Left ventricle myocardium inferior (tissue), 1 donor: ENCODE measurements around the gene GPR39. TPM values are rescaled to one million over a fixed set of nuclear protein-coding genes. Genes with fewer than 3 reads are reported as not detected.

ENCODE experiments used
- DNase-seq: peaks from one replicate; pipeline ENCODE4 v3.0.0-alpha.2; 2020
- H3K27ac ChIP-seq: fragments of 200-600 bp; replicated peaks from 2 replicates; pipeline ENCODE4 v1.8.0; 2021
- H3K27me3 ChIP-seq: fragments of 200-600 bp; 2 replicates; pipeline ENCODE4 v1.8.0; 2021; ENCODE audit warnings: low read depth
- H3K36me3 ChIP-seq: fragments of 200-600 bp; 2 replicates; pipeline ENCODE4 v1.8.0; 2021
- H3K4me1 ChIP-seq: fragments of 200-600 bp; 2 replicates; pipeline ENCODE4 v1.8.0; 2021
- H3K4me3 ChIP-seq: fragments of 200-600 bp; 2 replicates; pipeline ENCODE4 v1.8.0; 2021; ENCODE audit warnings: mild to moderate bottlenecking, moderate library complexity
- H3K9me3 ChIP-seq: fragments of 200-600 bp; replicated peaks from 2 replicates; pipeline ENCODE4 v1.8.0; 2021
- CTCF ChIP-seq: fragments of 200-600 bp; IDR thresholded peaks from 2 replicates; pipeline ENCODE4 v1.8.0; 2021; ENCODE audit warnings: antibody characterized with exemption, mild to moderate bottlenecking, borderline replicate concordance
- intact Hi-C: fragments of 100-400 bp; cut with micrococcal nuclease; formaldehyde crosslinking; loops from one replicate; pipeline ENCODE4 v1.11.0; 2022
- total RNA-seq: library from RNA; stranded (reverse); fragmentation: NEBNext Ultra II Directional; extraction: Animal tissue kit (Norgen Biotek cat#: 25700); gene quantifications from one replicate; pipeline ENCODE4 v1.2.1, GENCODE V29; 2021
- donor health status: DM: no; HTN: yes; CAD: no; lungs with severe emphysema.

GPR39 gene
- total RNA-seq, 1 donor from 2014 or later: not detected

GRCh38 chr2:132430895-132431294, 14.3 kb downstream of the GPR39 start:
- no peak for TF ChIP-seq CTCF
- Histone ChIP-seq H3K27me3 (peaks cover 9% of the 10 kb centered on the region), H3K4me3 (no peak overlapping the region), H3K4me1 (no peaks in the 10 kb centered on the region), H3K9me3 (peaks cover 16% of the 10 kb centered on the region), H3K27ac (no peak overlapping the region), H3K36me3 (no peaks in the 10 kb centered on the region)
- DNase-seq: no peak
- intact Hi-C loops: no loop called here

DNA sequence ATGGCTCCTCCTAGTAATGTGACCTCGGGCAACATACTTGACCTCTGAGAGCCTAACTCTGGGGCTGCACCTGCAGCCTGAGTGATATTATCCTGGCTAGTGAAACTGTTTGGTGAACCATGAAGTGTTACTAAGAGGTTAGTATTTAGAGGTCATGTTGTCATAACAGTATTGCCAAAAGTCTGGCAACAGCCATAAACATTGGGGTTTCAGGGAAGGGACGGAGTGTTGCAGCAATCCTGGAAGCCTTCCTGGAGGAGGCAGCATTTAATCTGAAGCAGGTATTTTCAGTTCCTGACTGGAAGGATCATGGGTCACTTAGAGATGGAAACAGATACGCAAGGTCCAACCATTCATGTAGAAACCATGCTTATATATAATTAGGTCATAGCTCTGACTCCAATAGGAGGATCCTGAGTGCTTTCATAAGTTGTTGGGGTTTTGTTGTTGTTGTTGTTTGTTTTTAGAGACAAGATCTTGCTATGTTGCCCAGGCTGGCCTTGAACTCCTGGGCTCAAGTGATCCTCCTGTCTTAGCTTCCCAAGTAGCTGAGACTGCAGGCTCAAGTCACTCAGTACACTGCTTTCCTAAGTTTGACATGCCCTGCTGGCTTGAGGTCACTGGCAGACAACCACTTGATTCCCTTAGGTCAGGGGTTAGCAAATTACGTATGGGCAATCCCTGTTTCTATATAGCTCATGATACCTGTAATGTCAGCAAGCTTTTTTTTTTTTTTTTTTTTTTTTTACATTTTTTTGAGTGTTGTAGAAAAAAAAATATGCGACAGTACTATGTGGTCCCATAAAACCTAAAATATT, 21.5 kb downstream of the GPR39 start:
- DNase-seq: no peak
- Histone ChIP-seq H3K4me1 (no peaks in the 10 kb centered on the region), H3K9me3 (peaks cover 9% of the 10 kb centered on the region), H3K36me3 (no peaks in the 10 kb centered on the region), H3K27ac (no peak overlapping the region), H3K27me3 (no peaks in the 10 kb centered on the region), H3K4me3 (no peak overlapping the region)
- intact Hi-C loops: no loop called here
- no peak for TF ChIP-seq CTCF

DNA sequence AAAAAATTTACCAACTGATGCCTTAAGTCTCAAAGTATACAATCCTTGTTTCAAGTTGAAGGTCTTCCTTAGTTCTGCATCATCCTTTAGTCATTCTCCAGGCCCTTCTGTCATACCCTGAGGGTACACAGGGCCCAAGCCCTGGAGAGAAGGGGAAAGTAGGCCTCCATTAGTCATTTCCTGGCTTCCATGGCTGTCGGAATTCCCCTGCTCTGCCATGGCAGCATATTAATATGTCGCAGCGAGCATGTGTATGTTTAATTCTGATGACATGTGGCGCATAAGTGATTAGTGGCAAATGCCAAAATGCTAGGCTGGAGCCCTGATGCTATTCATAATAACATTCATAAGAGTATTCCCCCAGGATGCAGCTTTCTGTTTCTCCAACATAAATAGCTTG, 22.1 kb downstream of the GPR39 start:
- intact Hi-C loops: no loop called here
- no peak for TF ChIP-seq CTCF
- Histone ChIP-seq H3K9me3 (peaks cover 5% of the 10 kb centered on the region), H3K27me3 (no peaks in the 10 kb centered on the region), H3K27ac (no peak overlapping the region), H3K4me1 (no peaks in the 10 kb centered on the region), H3K4me3 (no peak overlapping the region), H3K36me3 (no peaks in the 10 kb centered on the region)
- no peak for DNase-seq

GRCh38 chr2:132439703-132440398, 23.2 kb downstream of the GPR39 start:
- H3K27me3 ChIP-seq: no peaks in the 10 kb centered on the region
- H3K4me1 ChIP-seq: no peaks in the 10 kb centered on the region
- H3K4me3 ChIP-seq: no peak overlapping the region
- no peak for DNase-seq
- no peak overlapping the region for H3K27ac ChIP-seq
- H3K36me3 ChIP-seq: no peaks in the 10 kb centered on the region
- TF ChIP-seq CTCF: no peak
- intact Hi-C loops: no loop called here
- H3K9me3 ChIP-seq: no peaks in the 10 kb centered on the region

DNA sequence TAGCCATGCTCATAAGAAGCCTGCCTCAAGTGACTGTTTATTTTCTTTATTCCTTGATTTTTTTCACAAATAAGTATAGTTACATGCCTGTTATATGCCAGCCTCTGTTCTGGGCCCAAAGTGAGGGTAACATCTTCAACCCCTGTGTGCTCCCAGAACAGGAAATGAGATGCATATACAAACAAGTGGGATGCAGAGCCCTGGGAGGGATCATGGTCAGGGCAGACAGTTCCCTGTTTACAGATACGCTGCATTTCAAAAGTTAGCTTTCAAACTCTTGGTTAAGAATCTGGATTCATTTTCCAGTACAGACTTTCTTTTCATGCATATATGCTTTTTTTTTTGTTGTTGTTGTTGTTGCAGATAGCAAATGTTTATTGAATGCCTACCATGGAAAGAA, 24.4 kb downstream of the GPR39 start:
- no peak for TF ChIP-seq CTCF
- Histone ChIP-seq H3K9me3 (no peaks in the 10 kb centered on the region), H3K27ac (no peak overlapping the region), H3K4me1 (no peaks in the 10 kb centered on the region), H3K27me3 (no peaks in the 10 kb centered on the region), H3K36me3 (no peaks in the 10 kb centered on the region), H3K4me3 (no peak overlapping the region)
- intact Hi-C loops: no loop called here
- no peak for DNase-seq
